Ovary (tissue), 3 donors: ENCODE results near the gene HDLBP.

Experiments
- EP300 ChIP-seq: sonication (generic); formaldehyde crosslinking; IDR thresholded peaks from one replicate; pipeline ENCODE4 v1.6.1; 2017; ENCODE audit warnings: antibody characterized with exemption
- TF ChIP-seq, protein P1 (sequence below), 3 donors: fragments of 450-650 bp in 2 of 3; fragments of 200-600 bp in 1 of 3; IDR thresholded peaks; one replicate each; pipeline versions ENCODE4 v1.5.1 to v1.8.0; 2016 to 2022; ENCODE audit warnings: antibody characterized with exemption in 3 of 3, mild to moderate bottlenecking in 1 of 3
- donor health status: DM: no; HTN: no; CAD: no.

DNA sequence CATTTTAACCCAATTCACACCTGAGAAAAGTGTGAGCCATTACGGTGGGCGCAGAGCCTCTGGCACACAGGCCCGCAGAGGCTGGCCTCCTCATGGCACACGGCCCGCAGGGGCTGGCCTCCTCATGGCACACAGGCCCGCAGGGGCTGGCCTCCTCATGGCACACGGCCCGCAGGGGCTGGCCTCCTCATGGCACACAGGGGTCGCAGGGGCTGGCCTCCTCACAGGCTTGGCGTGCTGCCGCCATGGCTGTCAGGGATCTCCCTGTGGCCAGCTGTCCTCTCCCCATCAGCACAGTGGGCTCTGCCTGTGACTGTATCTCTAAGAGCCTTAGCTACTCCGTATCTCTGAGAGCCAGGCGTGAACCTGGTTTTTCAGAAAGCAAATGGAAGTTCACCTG lies 102.4 kb downstream of the HDLBP start:
- TF ChIP-seq, protein P1, sequence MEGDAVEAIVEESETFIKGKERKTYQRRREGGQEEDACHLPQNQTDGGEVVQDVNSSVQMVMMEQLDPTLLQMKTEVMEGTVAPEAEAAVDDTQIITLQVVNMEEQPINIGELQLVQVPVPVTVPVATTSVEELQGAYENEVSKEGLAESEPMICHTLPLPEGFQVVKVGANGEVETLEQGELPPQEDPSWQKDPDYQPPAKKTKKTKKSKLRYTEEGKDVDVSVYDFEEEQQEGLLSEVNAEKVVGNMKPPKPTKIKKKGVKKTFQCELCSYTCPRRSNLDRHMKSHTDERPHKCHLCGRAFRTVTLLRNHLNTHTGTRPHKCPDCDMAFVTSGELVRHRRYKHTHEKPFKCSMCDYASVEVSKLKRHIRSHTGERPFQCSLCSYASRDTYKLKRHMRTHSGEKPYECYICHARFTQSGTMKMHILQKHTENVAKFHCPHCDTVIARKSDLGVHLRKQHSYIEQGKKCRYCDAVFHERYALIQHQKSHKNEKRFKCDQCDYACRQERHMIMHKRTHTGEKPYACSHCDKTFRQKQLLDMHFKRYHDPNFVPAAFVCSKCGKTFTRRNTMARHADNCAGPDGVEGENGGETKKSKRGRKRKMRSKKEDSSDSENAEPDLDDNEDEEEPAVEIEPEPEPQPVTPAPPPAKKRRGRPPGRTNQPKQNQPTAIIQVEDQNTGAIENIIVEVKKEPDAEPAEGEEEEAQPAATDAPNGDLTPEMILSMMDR (IDR thresholded peaks at IDR 0.05) = no peak
- no peak for TF ChIP-seq EP300
